HFF-Myc (cell line): ENCODE results near the gene LSP1.

ENCODE experiments used
- DNase-seq: peaks from one replicate; pipeline ENCODE4 v3.0.0-alpha.2; 2011; ENCODE audit warnings: low read depth; ENCODE audit errors: extremely low read depth
- H3K4me3 ChIP-seq: replicated peaks from 2 replicates; pipeline ENCODE4 v1.5.1; 2011; ENCODE audit warnings: low read depth, mild to moderate bottlenecking, control low read depth, low read length
- TF ChIP-seq, protein P1 (sequence below): IDR thresholded peaks from 2 replicates; pipeline ENCODE4 v1.5.1; 2012; ENCODE audit warnings: mild to moderate bottlenecking, low read depth, low read length, control low read depth; ENCODE audit errors: missing control alignments

The LSP1 gene

DNA sequence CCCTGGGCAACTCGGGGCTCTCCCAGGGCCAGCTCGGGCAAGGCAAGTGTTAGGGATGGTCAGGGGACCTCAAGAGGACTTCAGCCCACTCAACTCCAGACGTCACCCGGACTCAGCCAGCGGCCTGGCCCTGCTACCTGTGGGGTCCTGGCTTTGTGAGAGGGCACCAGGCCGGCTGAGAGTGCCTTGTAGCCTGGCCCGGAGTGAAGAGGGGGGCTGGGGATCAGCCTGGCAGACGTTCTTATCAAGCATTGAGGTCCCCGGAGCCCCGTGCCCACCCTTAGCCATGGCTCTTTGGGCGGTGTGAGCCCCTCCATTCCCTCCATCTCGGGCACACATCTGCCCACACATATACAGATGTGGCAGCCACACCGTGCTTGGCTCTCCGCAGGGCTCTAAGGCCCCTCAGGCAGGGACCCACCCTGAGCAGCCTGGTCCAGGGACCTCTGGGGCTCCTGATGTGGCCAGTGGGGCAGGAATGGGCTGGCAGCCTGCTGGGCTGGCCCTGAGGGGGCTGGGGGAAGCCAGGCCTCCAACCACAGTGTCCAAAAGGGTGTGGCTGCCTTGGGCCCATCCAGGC lies 15.3 kb downstream of the LSP1 start:
- TF ChIP-seq, protein P1, sequence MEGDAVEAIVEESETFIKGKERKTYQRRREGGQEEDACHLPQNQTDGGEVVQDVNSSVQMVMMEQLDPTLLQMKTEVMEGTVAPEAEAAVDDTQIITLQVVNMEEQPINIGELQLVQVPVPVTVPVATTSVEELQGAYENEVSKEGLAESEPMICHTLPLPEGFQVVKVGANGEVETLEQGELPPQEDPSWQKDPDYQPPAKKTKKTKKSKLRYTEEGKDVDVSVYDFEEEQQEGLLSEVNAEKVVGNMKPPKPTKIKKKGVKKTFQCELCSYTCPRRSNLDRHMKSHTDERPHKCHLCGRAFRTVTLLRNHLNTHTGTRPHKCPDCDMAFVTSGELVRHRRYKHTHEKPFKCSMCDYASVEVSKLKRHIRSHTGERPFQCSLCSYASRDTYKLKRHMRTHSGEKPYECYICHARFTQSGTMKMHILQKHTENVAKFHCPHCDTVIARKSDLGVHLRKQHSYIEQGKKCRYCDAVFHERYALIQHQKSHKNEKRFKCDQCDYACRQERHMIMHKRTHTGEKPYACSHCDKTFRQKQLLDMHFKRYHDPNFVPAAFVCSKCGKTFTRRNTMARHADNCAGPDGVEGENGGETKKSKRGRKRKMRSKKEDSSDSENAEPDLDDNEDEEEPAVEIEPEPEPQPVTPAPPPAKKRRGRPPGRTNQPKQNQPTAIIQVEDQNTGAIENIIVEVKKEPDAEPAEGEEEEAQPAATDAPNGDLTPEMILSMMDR, result no peak
- no peak for DNase-seq
- no peak overlapping the region for H3K4me3 ChIP-seq

DNA sequence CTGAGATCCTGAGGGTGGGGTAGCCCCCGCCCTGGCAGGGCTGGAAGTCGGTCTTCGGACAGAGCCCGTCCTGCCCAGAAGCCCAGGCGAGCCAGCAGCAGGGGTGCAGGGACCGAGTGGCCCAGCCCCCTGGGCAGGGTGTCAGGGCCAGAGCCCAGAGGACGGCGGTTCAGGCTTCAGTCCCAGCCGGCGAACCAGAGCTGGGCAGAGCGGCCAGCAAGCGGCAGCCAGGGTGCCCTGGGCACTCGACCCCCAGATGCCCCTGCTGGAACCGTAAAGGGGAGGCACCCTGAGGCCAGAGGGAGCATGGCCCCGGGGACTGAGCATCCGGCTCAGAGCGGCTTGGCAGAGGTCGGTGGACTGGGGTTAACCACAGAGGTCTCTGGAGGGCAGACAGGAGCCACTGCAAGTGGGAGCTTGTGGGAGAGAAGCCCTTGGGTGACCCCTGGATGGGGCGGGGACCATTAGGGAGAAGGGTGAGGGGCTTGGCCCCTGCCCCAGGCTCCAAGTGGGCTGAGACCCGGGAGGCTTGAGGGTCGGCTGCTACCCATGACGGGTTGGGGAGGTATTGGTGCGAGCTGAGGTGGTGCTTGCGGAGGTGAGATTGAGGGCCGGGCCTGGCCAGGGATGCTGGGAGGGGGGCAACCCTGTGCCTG lies 15.9 kb downstream of the LSP1 start:
- TF ChIP-seq, protein P1, result no peak
- H3K4me3 ChIP-seq, result no peak overlapping the region
- DNase-seq, result no peak

DNA sequence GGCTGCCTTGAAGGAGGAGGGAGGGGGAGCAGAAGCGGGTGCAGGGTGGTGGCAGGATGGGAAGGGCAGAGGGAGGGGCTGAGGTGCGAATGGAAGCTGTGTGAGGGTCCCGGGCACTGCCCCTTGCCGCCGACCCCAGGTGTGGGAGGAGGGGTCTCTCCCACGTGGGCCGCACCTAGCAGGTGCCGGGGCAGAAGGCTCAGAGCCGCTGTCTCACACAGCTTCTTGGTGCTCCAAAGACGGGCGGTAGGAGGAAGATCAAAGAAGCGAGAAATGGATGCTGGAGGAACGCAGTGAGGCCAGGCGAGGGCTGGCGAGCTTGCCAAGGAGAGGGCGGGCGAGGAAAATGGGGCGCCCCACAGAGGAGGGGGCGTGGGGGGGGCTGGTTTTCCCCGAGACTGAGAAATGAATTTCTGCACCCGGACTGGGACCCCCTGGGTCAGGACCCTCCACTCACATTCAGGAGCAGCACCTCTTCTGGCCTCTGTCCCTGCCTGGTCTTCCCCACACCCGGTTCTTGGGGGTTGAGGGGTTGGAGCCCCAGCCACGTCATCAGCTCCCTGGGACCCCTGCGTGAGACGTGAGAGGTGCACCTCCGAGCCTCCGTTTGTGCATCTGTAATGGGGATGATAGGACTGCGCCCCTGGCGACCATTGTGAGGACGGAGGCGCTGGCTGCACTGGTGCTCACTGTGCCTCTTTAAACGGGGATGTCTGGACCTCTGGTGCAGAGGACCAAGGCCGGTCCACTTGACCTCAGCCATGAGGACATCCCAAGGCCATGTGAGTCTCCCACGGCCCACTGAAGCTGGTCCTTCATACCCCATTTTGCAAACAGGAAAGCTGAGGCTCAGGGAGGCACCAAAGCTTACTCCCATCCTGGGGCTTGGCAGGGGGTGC lies 16.8 kb downstream of the LSP1 start:
- H3K4me3 ChIP-seq, result no peak overlapping the region
- DNase-seq, result no peak
- TF ChIP-seq, protein P1, result no peak

DNA sequence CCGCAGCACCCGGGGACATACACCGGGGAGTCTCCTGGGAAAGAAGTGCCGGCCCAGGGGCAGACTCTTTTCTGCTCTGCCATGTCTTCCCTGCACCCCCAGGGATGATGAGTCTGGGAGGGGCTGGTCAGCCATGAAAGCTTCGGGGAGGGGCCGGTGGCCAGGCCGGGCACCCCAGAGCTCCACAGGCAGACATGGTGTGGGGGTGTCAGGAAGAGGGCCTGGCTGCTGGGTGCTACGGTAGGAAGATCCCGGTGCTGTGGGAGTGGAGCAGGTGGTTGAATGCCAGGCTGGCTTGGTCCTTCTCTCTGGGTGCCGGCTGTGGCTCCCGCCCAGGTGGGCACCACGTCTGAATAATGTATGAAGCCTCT lies 17.4 kb downstream of the LSP1 start:
- no peak overlapping the region for H3K4me3 ChIP-seq
- DNase-seq, result no peak
- TF ChIP-seq, protein P1, result no peak

DNA sequence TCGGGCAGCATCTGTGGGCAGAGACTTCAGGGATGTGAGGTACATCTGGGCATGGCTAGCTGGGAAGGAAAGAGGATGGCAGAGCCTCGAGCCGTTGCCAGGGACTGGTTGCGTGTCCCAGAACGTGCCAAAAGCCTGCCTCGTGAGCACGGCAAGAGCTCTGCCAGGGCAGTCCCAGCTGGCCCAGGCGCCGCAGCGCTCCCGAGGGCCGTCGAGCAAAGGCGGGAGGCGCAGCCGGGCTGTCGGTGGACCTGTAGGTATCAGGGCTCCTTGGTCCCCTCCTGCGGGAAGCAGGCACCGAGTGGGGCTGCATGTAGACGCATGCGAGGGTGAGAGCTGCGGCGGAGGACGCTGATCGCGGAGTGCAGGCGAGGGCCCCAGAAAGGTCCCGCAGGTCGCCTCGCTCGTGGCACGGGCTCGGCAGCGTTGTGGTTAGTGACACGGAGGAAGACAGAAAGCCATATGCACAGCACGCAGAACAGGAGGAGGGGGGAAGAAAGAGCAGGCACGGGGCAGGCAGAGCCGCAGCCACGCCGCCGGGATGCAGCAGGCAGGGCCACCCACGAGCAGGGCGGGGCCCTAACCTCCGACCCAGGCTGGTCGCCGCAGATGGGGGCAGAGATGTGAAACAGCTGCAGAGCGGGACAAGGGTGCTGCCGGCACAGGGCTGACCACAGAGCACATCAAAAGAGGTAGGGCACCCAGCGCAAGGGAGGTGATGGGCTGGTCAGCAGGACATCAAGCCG lies 18.0 kb downstream of the LSP1 start:
- DNase-seq, result no peak
- TF ChIP-seq, protein P1, result no peak
- H3K4me3 ChIP-seq, result no peak overlapping the region

DNA sequence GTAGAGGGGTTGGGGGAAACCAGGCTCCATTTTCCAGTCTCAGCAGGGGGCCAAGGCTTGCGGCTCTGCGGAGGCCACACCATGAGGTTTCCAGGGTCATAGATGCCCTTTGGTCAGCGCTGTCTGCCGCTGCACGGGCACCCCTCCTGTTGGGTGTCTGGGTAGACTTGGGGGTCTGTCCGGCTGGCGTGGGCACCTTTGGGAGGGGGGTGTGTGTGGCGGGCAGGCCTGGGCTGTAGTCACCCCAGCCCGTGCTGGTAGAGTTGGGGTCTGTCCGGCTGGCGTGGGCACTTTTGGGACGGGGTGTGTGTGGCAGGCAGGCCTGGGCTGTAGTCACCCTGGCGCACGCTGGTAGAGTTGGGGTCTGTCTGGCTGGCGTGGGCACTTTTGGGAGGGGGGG lies 18.6 kb downstream of the LSP1 start:
- no peak overlapping the region for H3K4me3 ChIP-seq
- DNase-seq, result no peak
- TF ChIP-seq, protein P1, result no peak
